ENCODE results near the gene ASTN2.

ASTN2 gene

GRCh38 chr9:116425244-116425643 lies 989.6 kb downstream of the ASTN2 start:
- DNase-seq (ENCODE audit: low read depth, low spot score), result no peak

DNA sequence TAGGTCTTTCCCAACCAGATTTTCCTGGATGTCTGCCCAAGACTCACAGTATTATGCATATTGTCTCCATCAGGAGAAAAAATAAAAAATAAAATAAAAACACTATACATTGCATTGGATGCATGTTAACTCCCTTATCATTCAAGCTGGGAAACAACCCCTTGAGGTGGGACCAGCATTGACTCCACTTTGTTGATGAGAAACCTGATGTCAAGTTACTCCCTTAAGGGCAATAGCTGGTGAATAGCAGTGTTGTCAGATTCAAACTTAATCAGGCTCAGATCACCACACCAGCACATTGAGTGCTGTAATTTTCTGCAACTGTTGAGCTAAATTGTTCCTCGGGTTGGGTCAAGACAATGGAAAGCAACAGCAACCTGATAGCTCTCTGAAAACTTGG lies 991.7 kb downstream of the ASTN2 start:
- DNase-seq (ENCODE audit: low read depth, low spot score), result peak; percentile 13

- no peak for DNase-seq (ENCODE audit: low read depth, low spot score)
Observed at GRCh38 chr9:116422119-116422979, 992.5 kb downstream of the ASTN2 start.

GRCh38 chr9:116420993-116421538 lies 993.8 kb downstream of the ASTN2 start:
- no peak for DNase-seq (ENCODE audit: low read depth, low spot score)

DNA sequence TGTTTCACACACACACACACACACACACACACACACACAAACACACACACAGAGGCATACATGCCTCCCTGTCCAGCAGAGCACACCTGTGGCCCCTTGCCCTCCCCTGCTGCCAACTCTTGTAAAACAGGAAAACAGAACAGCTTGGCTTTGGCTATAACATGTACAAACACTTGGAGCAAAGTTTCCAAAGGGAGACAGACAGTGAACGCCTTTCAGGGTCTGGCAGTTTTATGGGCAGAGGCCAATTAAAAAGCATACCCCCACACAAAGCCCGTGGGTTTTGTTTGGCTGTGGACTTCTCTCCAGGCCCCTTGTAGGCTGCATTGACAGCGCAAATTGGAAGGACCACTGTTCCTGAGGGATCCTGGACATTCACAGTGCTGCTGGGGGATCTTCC lies 995.7 kb downstream of the ASTN2 start:
- DNase-seq (ENCODE audit: low read depth, low spot score), result no peak

- DNase-seq (ENCODE audit: low read depth, low spot score), result no peak
Observed at GRCh38 chr9:116417464-116417863, 997.4 kb downstream of the ASTN2 start.

GRCh38 chr9:116416421-116416820 lies 998.4 kb downstream of the ASTN2 start:
- no peak for DNase-seq (ENCODE audit: low read depth, low spot score)

GRCh38 chr9:116414374-116414773 lies 1000.5 kb downstream of the ASTN2 start:
- DNase-seq (ENCODE audit: low read depth, low spot score), result no peak

- no peak for DNase-seq (ENCODE audit: low read depth, low spot score)
Observed at GRCh38 chr9:116411506-116411905, 1003.4 kb downstream of the ASTN2 start.

- DNase-seq (ENCODE audit: low read depth, low spot score), result no peak
Observed at GRCh38 chr9:116409638-116410037, 1005.2 kb downstream of the ASTN2 start.

DNA sequence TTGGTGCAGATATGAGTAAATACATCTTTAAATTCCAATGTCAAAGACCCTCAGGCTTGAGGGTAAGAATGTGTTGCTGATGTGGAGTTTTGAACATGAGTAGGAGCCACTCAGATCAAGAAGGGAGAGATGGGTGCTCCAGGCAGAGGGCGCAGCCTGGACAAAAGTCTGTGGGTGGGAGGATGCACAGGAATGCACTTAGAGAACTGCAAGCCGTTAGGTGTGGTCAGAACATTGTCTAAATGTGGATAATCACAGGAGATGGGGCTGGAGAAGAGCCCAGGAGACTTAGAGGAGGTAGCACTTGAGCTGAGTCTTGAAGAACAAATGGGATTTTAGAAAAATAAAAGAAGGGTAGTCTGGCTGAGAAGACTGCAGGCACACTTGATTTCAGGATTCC lies 1005.7 kb downstream of the ASTN2 start:
- no peak for DNase-seq (ENCODE audit: low read depth, low spot score)

DNA sequence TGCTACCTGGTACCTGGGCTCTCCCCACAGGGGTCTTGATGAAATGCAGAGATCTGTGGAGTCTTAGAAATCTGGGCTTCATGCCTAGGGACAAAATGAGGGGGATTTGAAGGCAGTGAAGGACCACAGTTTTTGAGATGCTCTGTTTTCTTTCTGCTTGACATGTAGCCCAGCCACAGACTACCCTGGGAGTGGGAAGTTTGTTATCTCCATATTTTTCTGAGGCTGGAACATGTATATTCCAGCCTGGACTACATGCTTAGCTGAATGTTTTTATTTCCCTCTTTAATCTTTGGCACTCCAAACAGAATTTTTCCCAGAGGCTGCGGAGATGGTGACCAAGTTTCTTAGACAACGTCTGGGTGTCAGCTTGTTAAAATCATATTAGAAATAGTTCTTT lies 1008.4 kb downstream of the ASTN2 start:
- no peak for DNase-seq (ENCODE audit: low read depth, low spot score)

DNA sequence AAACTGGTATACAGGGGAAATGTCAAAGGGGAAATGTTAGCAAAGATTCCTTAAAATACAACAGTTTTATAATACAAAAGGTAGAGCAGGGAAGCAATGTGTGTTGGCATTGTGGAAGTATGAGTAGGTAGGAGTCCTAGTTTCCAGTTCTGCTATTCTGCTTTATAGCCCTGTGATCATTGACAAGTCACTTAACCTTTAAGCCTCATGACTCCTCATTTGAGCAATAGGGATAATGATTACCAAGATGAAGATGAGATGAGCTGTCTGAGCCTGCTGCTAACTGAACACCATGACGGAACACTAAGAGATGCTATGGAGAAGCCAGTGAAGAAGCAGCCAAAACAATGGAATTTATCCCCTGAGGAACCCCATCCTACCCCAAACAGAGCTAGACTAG lies 1009.5 kb downstream of the ASTN2 start:
- DNase-seq (ENCODE audit: low read depth, low spot score), result no peak

GRCh38 chr9:116404228-116404627 lies 1010.6 kb downstream of the ASTN2 start:
- DNase-seq (ENCODE audit: low read depth, low spot score), result no peak

DNA sequence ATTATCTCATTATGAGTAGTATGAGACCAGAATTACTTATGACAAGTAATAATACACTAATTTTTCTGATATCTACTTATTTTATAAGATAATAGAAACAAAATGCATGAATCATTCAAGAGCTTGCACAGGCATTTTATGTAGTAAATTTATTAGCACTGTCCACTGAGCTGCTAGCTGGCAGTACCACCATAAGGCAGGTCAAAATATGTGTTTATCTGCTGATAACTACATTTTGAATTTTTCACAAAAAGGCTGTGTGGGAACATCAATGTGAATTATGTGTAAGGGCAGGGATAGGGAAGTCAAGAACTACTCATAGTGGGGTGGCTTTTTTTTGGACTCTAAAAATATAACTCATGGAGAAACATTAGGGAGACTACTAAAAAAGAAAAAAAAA lies 1011.7 kb downstream of the ASTN2 start:
- no peak for DNase-seq (ENCODE audit: low read depth, low spot score)

- no peak for DNase-seq (ENCODE audit: low read depth, low spot score)
Observed at GRCh38 chr9:116395699-116396037, 1019.2 kb downstream of the ASTN2 start.

DNA sequence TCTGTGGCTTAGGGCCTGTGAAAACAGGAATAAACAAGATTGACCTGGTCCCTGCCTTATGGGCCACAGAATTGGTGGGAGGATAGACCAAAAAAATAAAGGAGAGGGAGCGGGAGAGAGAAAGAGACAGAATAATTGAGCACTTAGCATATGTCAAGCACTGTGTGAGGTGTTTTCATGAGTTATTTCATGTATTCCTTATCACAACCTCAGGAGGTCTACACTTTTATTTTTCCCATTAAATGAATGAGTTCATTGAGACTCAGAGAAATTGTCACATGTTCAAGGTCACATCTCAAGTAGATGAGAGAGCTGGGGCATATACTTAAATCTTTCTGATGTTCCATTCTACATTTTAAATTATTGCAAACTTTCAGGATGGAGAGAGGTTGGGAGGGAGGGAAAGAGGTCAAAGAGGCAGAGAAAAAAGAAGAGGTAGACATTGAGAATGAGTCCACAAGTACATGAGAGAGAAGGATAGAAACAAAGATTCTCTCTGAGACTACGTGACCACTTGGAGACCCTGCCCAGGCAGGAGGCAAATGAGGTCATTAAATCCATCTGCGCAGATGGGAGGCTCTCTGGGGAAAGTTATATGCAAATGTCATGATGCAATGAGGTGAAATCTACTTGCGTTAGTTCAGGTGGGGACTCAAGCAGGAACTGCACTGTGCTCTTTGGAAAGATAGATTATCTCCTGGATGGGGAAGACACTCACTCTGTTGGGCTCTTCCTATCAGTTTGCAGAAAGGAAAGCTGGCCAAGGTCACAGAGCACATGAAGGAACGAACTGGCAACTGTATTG lies 1019.8 kb downstream of the ASTN2 start:
- DNase-seq (ENCODE audit: low read depth, low spot score), result no peak

DNA sequence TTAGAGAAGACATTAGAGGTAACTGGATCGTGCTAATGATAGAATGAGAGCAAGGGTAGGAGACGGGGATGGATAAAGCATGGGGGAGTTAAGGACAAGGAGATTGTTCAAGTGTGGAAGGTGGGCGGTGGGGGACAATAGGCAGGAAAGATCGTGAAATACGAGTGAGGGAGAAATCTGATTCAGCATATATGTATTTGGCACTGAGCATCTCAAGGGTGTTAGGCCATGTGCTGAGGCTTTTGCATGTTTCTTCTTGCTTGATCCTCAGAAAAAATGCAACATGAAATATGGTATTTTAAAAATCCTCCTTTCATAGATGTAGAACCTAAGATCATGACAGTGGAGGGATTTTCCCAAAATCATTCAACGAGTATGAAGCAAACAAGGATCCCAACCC lies 1020.8 kb downstream of the ASTN2 start:
- no peak for DNase-seq (ENCODE audit: low read depth, low spot score)

DNA sequence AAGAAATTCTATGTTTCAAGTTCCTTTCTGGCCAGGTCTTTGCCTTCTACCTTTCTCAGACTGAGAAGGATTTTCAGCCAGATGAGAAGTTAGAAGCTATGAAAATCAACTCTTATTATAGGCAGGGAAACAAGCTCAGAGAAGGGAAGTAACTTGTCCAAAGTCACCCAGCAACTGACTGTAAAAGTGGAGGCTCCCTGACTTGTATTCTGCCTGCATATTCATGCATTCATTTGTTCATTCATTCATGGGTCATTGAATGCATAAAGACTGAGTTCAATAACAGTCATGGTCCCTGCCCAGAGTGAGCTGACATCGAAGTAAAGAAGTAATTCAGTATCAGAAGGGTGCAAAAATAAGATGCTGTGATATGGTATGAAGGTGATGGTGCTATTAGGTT lies 1021.7 kb downstream of the ASTN2 start:
- DNase-seq (ENCODE audit: low read depth, low spot score), result no peak

GRCh38 chr9:116391306-116391900 lies 1023.5 kb downstream of the ASTN2 start:
- peak; percentile 44 for DNase-seq (ENCODE audit: low read depth, low spot score)

GRCh38 chr9:116390303-116391228 lies 1024.3 kb downstream of the ASTN2 start:
- DNase-seq (ENCODE audit: low read depth, low spot score), result peak; percentile 71

Measured in ELF-1 (cell line).